GM12873 (cell line): Measurements from ENCODE around the gene CENPM.

ENCODE experiments used
- CTCF ChIP-seq: IDR thresholded peaks from 2 replicates; pipeline ENCODE4 v1.5.1; 2012; ENCODE audit warnings: low read depth, mild to moderate bottlenecking, moderate library complexity, low read length, control low read depth; ENCODE audit not compliant: insufficient read depth; ENCODE audit errors: missing control alignments

Gene CENPM

DNA sequence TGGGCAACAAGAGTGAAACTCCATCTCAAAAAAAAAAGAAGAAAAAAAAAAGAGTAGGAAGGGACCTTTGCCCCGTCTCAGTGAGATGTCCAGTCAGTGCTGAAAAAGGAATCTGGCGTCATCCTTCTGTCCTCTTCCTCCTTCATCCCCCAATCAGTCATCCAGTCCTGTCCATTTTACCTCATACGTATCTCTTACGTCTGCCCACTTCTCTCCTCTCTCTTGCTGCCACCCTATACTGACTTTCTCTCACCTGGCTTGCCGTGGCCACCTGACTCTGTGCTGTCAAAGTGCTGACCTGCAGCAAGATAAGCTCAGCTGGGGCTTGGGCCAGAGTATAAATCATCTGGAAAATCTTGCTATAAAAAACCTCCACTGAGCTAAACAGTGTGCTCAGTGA, 35.9 kb upstream of the CENPM start:
- TF ChIP-seq CTCF = no peak

- TF ChIP-seq CTCF = no peak
Observed at GRCh38 chr22:41979423-41980250, 32.7 kb upstream of the CENPM start.

GRCh38 chr22:41978732-41979131, 31.8 kb upstream of the CENPM start:
- TF ChIP-seq CTCF = no peak

DNA sequence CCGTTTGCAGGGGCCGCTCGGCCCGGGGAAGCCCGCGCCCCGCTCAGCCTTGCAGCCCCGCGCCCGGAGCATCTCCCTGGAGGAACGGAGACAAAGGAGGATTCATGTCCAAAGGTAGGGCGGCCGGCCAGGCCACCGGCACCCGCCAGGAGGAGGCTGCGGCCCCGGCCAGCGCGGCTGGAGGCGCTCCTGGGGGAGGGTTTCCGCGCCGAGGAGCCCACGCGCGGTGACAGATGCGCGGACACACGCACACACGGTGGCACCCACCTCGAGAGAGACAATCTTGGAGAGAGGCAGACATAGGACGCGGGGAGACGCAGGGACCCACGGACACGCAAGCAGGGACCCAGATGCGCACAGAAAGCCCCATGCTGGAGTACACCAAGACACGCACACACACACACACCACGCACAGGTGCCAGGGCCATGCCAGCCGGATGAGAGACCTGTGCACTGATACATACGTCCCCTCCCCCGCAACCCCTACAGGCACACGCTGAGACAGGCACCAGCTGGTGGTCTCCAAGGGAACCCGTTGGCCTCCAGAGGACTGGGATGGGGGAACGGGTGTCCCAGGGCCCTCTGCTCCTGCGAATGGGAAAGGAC, 30.1 kb upstream of the CENPM start:
- TF ChIP-seq CTCF = no peak

GRCh38 chr22:41976070-41976901, 29.3 kb upstream of the CENPM start:
- TF ChIP-seq CTCF = no peak

- no peak for TF ChIP-seq CTCF
Observed at GRCh38 chr22:41975299-41976069, 28.5 kb upstream of the CENPM start.
